KMS-11 (cell line): Measurements from ENCODE around the gene HYDIN.
"Not testable (repeated sequence)": the region's sequence is repeated elsewhere in the genome, so short reads cannot be mapped to it uniquely, and the experiment has no call there.

Experiments used
- H2AFZ ChIP-seq: fragments of 200-600 bp; sonication (generic); 2 replicates; pipeline ENCODE4 v1.6.1; 2016; ENCODE audit warnings: antibody characterized with exemption, mixed run types, low read depth
- H3K27ac ChIP-seq: fragments of 200-600 bp; sonication (generic); 2 replicates; pipeline ENCODE4 v1.6.1; 2016; ENCODE audit warnings: mild to moderate bottlenecking, mixed run types
- H3K27me3 ChIP-seq: fragments of 200-600 bp; sonication (generic); 2 replicates; pipeline ENCODE4 v1.6.1; 2017; ENCODE audit warnings: mild to moderate bottlenecking, low read depth, mixed run types, moderate library complexity; ENCODE audit not compliant: insufficient read depth
- H3K36me3 ChIP-seq: fragments of 200-600 bp; sonication (generic); 2 replicates; pipeline ENCODE4 v1.6.1; 2017; ENCODE audit warnings: mild to moderate bottlenecking, mixed run types; ENCODE audit not compliant: insufficient read depth
- H3K4me1 ChIP-seq: fragments of 200-600 bp; sonication (generic); 2 replicates; pipeline ENCODE4 v1.6.1; 2016; ENCODE audit warnings: mild to moderate bottlenecking, low read depth, mixed run types; ENCODE audit not compliant: poor library complexity, severe bottlenecking
- H3K4me2 ChIP-seq: fragments of 200-600 bp; sonication (generic); 2 replicates; pipeline ENCODE4 v1.7.0; 2016; ENCODE audit warnings: mild to moderate bottlenecking, mixed run types
- H3K4me3 ChIP-seq: fragments of 200-600 bp; sonication (generic); IDR thresholded peaks from 2 replicates; pipeline ENCODE4 v1.6.1; 2017; ENCODE audit warnings: low read depth, low read length, mixed read lengths; ENCODE audit not compliant: insufficient read depth
- H3K79me2 ChIP-seq: fragments of 200-600 bp; sonication (generic); 2 replicates; pipeline ENCODE4 v1.6.1; 2016; ENCODE audit warnings: low read depth, mixed run types; ENCODE audit not compliant: insufficient read depth
- H3K9ac ChIP-seq: fragments of 200-600 bp; sonication (generic); 2 replicates; pipeline ENCODE4 v1.6.1; 2016; ENCODE audit warnings: mild to moderate bottlenecking, mixed run types
- H4K20me1 ChIP-seq: fragments of 200-600 bp; sonication (generic); 2 replicates; pipeline ENCODE4 v1.6.1; 2016; ENCODE audit warnings: mild to moderate bottlenecking, mixed run types; ENCODE audit not compliant: insufficient read depth
- CTCF ChIP-seq: fragments of 200-600 bp; sonication (generic); conservative IDR thresholded peaks from 2 replicates; pipeline ENCODE4 v1.6.1; 2017; ENCODE audit warnings: low read depth, mild to moderate bottlenecking, antibody characterized with exemption, low read length, moderate library complexity, mixed read lengths

The HYDIN gene

GRCh38 chr16:71188956-71189712, 41.4 kb downstream of the HYDIN start:
- Histone ChIP-seq H3K36me3 (no peaks in the 10 kb centered on the region), H4K20me1 (no peaks in the 10 kb centered on the region), H3K27ac (peak overlapping the region; percentile 63), H3K27me3 (no peaks in the 10 kb centered on the region), H3K79me2 (no peaks in the 10 kb centered on the region), H3K9ac (no peak overlapping the region; the same call in 1 of the 2 replicates), H3K4me3 (no peak overlapping the region), H3K4me2 (peak overlapping the region; percentile 77; the same call in 1 of the 2 replicates), H3K4me1 (peaks cover 27% of the 10 kb centered on the region), H2AFZ (peak overlapping the region; percentile 64)
- TF ChIP-seq CTCF = no peak

GRCh38 chr16:71185347-71185746, 45.2 kb downstream of the HYDIN start:
- Histone ChIP-seq H3K4me1 (peaks cover 34% of the 10 kb centered on the region), H3K4me2 (no peak overlapping the region), H2AFZ (no peak overlapping the region), H3K27ac (no peak overlapping the region), H3K36me3 (no peaks in the 10 kb centered on the region), H3K79me2 (no peaks in the 10 kb centered on the region), H4K20me1 (no peaks in the 10 kb centered on the region), H3K9ac (no peak overlapping the region), H3K27me3 (no peaks in the 10 kb centered on the region), H3K4me3 (no peak overlapping the region)
- TF ChIP-seq CTCF = no peak

GRCh38 chr16:71179569-71179968, 51.0 kb downstream of the HYDIN start:
- Histone ChIP-seq H3K4me3 (no peak overlapping the region), H2AFZ (no peak overlapping the region), H3K9ac (no peak overlapping the region), H3K4me2 (0 out of 2 replicates have a peak overlapping the region, but pooled peaks have one; percentile 68), H3K36me3 (no peaks in the 10 kb centered on the region), H3K27me3 (no peaks in the 10 kb centered on the region), H3K4me1 (peaks cover 19% of the 10 kb centered on the region), H3K79me2 (no peaks in the 10 kb centered on the region), H4K20me1 (no peaks in the 10 kb centered on the region), H3K27ac (no peak overlapping the region)
- TF ChIP-seq CTCF = no peak

- H3K4me3 ChIP-seq = no peak overlapping the region
- H3K9ac ChIP-seq = no peak overlapping the region
- no peaks in the 10 kb centered on the region for H3K4me1 ChIP-seq
- H3K4me2 ChIP-seq = no peak overlapping the region
- H2AFZ ChIP-seq = no peak overlapping the region
- H3K27me3 ChIP-seq = no peaks in the 10 kb centered on the region
- H3K79me2 ChIP-seq = no peaks in the 10 kb centered on the region
- no peaks in the 10 kb centered on the region for H3K36me3 ChIP-seq
- H4K20me1 ChIP-seq = no peaks in the 10 kb centered on the region
- no peak overlapping the region for H3K27ac ChIP-seq
- TF ChIP-seq CTCF = no peak
Measured at GRCh38 chr16:71172481-71173207, 57.9 kb downstream of the HYDIN start.

GRCh38 chr16:71161007-71161406, 69.5 kb downstream of the HYDIN start:
- peaks cover 18% of the 10 kb centered on the region for H3K4me1 ChIP-seq
- H3K27me3 ChIP-seq, H3K4me2 ChIP-seq, H3K4me3 ChIP-seq, H3K79me2 ChIP-seq, H3K27ac ChIP-seq, H4K20me1 ChIP-seq, H2AFZ ChIP-seq, H3K36me3 ChIP-seq, H3K9ac ChIP-seq: not testable (repeated sequence)

GRCh38 chr16:71157278-71157677, 73.2 kb downstream of the HYDIN start:
- H3K36me3 ChIP-seq, H3K27me3 ChIP-seq, H3K9ac ChIP-seq, H2AFZ ChIP-seq, H3K4me3 ChIP-seq, H4K20me1 ChIP-seq, H3K79me2 ChIP-seq, H3K27ac ChIP-seq: not testable (repeated sequence)
- Histone ChIP-seq H3K4me1 (peaks cover 19% of the 10 kb centered on the region), H3K4me2 (peak overlapping the region; percentile 46; the same call in 1 of the 2 replicates)
